Activated gamma-delta T cell treated with Interleukin-2 at 50 U/mL for 16 hours (primary cell): Measurements from ENCODE around the gene HBM.
"Not testable (repeated sequence)": the region's sequence is repeated elsewhere in the genome, so short reads cannot be mapped to it uniquely, and the experiment has no call there.

Experiments used
- DNase-seq: peaks from one replicate; pipeline ENCODE4 v3.0.0-alpha.2; 2020

The HBM gene

GRCh38 chr16:170788-171187 lies 5.0 kb downstream of the HBM start:
- DNase-seq, result no peak

GRCh38 chr16:172374-172941 lies 6.7 kb downstream of the HBM start, which contains the start of gene HBA2:
Gene HBA2 (plus strand): TSS chr16:172876. CDS start chr16:172913, 37 bp downstream.
- not testable (repeated sequence) for DNase-seq

GRCh38 chr16:173211-173854 lies 7.6 kb downstream of the HBM start:
- not testable (repeated sequence) for DNase-seq

- not testable (repeated sequence) for DNase-seq
Measured at GRCh38 chr16:173928-174769, 8.4 kb downstream of the HBM start.

GRCh38 chr16:175011-175949 lies 9.5 kb downstream of the HBM start:
- no peak for DNase-seq

GRCh38 chr16:176006-176405 lies 10.2 kb downstream of the HBM start:
- DNase-seq, result not testable (repeated sequence)

GRCh38 chr16:176477-177382 lies 11.0 kb downstream of the HBM start, which contains the start of gene HBA1:
Gene HBA1 (plus strand): TSS chr16:176680. CDS start chr16:176717, 37 bp downstream.
- DNase-seq, result not testable (repeated sequence)

GRCh38 chr16:177394-177822 lies 11.6 kb downstream of the HBM start:
- DNase-seq, result no peak

- DNase-seq, result no peak
Measured at GRCh38 chr16:177981-178667, 12.3 kb downstream of the HBM start.

- no peak for DNase-seq
Measured at GRCh38 chr16:178668-179015, 12.9 kb downstream of the HBM start.

- DNase-seq, result no peak
Measured at GRCh38 chr16:179211-180092, 13.7 kb downstream of the HBM start.

GRCh38 chr16:180101-180675 lies 14.4 kb downstream of the HBM start, which contains the start of gene HBQ1:
Gene HBQ1 (plus strand): TSS chr16:180459. CDS start chr16:180487, 28 bp downstream.
- peak; percentile 27 for DNase-seq

- DNase-seq, result peak; percentile 86
Measured at GRCh38 chr16:180681-181564, 15.1 kb downstream of the HBM start.

GRCh38 chr16:181565-182021 lies 15.8 kb downstream of the HBM start:
- DNase-seq, result no peak

GRCh38 chr16:183005-183404 lies 17.2 kb downstream of the HBM start:
- DNase-seq, result no peak

- DNase-seq, result no peak
Measured at GRCh38 chr16:185213-185612, 19.4 kb downstream of the HBM start.

GRCh38 chr16:185691-186090 lies 19.9 kb downstream of the HBM start:
- no peak for DNase-seq

- DNase-seq, result no peak
Measured at GRCh38 chr16:187330-187729, 21.6 kb downstream of the HBM start.
